ENCODE data around the gene PTBP1. TPM values are rescaled to one million over a fixed set of nuclear protein-coding genes. Genes with fewer than 3 reads are reported as not detected.

PTBP1 gene
- total RNA-seq, 1 donor from 2014 or later, result 614 TPM

GRCh38 chr19:795691-796581, 1.3 kb upstream of the PTBP1 start:
- H3K9me3 Mint-ChIP-seq (ENCODE audit: unreplicated experiment), result no peaks in the 10 kb centered on the region
- peaks cover 16% of the 10 kb centered on the region for H3K27me3 Mint-ChIP-seq (ENCODE audit: unreplicated experiment)
- H3K4me1 Mint-ChIP-seq (ENCODE audit: unreplicated experiment), result peaks cover 28% of the 10 kb centered on the region
- no peak for DNase-seq (ENCODE audit: low spot score)
- no peak overlapping the region for H3K4me3 Mint-ChIP-seq (ENCODE audit: unreplicated experiment)
- no peak for TF ChIP-seq CTCF (IDR thresholded peaks at IDR 0.05; ENCODE audit: unreplicated experiment)
- no peak overlapping the region for H3K27ac Mint-ChIP-seq (ENCODE audit: unreplicated experiment)
- H3K36me3 Mint-ChIP-seq (ENCODE audit: low read depth, unreplicated experiment), result peaks cover 21% of the 10 kb centered on the region

DNA sequence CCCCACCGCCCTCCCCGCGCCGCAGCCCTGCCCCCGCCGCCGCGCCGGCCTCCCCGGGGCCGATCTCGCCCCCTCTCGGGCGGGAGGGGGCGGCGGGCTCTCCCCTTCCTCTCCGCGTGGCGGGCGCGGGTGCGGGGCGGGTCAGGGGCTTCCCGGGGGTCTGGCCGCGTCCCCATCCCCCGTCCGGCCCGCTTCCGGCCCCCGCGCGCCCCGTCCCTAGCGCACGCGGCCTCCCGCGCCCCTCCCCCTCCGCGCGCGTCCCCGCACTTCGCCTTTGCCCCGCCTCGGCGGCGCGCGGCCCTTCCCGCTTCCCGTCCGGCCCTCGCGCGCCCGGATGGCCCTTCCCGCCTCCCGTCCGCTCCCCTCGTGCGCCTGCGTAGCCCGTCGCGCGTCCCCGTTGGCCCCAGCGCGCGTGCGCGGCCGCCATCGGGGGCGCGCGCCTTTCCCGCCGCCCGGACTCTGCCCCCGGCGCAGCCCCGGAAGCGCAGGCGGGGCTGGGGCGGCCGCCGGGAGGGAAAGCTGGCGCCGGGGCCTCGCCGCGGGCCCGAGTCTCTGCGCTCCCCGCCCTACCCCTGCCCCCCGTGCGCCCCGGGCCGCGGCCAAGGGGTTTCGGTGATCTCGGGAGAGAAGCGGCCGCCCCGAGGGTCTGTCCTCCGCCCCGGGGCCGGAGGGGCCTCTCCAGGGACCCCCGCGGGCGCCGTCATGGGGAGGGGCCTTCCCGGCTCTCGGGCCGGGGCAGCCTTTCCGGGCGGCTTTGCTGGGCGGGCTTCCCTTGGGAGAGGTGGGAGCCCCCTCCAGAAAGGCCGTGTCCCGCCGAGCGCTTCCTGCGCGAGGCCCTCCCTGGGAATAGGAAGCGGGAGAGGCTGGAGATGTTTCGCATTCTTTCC, 519 bp downstream of the PTBP1 start:
- Mint-ChIP-seq H3K36me3 (ENCODE audit: low read depth, unreplicated experiment) (peaks cover 26% of the 10 kb centered on the region), H3K4me3 (ENCODE audit: unreplicated experiment) (peak overlapping the region; percentile 97), H3K9me3 (ENCODE audit: unreplicated experiment) (no peaks in the 10 kb centered on the region), H3K27ac (ENCODE audit: unreplicated experiment) (peak overlapping the region; percentile 98), H3K4me1 (ENCODE audit: unreplicated experiment) (peaks cover 31% of the 10 kb centered on the region), H3K27me3 (ENCODE audit: unreplicated experiment) (peaks cover 21% of the 10 kb centered on the region)
- no peak for TF ChIP-seq CTCF (IDR thresholded peaks at IDR 0.05; ENCODE audit: unreplicated experiment)
- peak; percentile 88 for DNase-seq (ENCODE audit: low spot score)

DNA sequence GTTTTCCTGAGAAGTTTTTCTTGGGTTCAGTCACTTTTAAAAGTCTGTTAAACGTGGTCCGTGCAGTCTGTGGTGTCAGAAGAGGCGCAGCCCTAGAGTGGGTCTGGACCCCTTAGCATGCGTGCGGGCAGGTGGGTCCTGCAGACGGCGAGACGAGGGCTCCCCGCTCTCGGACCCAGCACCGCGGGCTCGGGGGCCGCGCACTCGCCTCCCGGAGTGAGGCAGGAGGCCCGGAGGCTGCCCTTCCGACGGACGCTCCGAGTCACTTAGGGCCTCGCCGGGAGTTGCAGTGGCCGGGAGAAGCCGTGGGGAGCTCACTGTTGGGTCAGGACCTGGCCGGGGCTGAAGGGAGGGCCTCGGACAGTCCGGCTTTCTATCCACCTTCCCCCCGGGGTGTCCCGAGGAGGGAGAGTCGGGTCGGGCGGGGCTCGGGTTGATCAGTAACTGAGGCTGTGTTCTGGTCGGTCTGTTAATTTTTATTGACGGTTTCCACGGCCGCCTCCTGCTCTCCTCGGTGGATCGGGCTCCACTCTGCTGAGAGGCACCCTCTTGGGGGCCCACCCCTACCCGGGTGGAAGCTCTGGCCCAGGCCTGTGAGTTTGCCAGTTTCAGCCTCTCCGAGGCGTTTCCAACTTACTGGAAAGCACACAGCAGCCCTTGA, 1.3 kb downstream of the PTBP1 start:
- H3K9me3 Mint-ChIP-seq (ENCODE audit: unreplicated experiment), result no peaks in the 10 kb centered on the region
- peak overlapping the region; percentile 98 for H3K4me3 Mint-ChIP-seq (ENCODE audit: unreplicated experiment)
- DNase-seq (ENCODE audit: low spot score), result no peak
- H3K4me1 Mint-ChIP-seq (ENCODE audit: unreplicated experiment), result peaks cover 32% of the 10 kb centered on the region
- no peak for TF ChIP-seq CTCF (IDR thresholded peaks at IDR 0.05; ENCODE audit: unreplicated experiment)
- H3K27me3 Mint-ChIP-seq (ENCODE audit: unreplicated experiment), result peaks cover 28% of the 10 kb centered on the region
- H3K27ac Mint-ChIP-seq (ENCODE audit: unreplicated experiment), result peak overlapping the region; percentile 98
- H3K36me3 Mint-ChIP-seq (ENCODE audit: low read depth, unreplicated experiment), result peaks cover 26% of the 10 kb centered on the region

DNA sequence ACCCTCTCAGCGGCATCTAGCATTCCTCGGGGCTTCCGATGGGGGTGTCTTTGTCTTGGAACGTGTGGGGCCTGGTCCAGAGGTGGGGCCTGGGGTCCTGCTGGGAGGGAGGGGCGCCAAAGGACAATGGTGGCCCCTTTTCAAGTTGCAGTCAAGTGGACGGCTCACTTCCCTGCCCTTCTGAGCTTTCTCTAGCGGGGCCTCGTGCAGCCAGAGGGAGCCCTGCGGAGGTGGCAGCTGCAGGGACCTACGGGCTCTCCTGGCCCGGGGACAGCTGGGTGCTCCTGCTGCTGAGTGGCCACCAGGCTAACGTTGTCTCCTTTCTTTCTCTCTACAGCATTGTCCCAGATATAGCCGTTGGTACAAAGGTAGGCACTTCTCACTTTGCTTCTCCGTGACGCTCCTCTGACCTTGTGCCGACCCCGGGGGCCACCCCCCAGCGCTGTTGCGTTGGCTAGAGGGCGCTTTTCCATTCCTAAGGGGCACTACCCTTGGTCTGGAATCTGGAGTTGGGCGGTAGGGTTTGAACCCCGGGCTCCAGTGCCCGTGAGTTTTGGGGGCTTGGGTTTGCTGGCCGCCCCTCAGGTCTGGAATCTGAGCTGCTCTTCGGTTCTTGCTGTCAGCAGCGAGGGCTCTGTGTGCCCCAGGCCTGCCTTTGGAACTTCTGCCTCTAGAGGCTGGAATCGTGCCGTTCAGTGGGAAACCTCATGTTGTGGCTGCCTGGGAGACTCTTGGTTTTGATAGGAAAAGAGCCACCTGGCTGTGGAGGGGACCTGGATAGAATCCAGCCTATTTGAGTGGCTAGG, 2.0 kb downstream of the PTBP1 start:
- Mint-ChIP-seq H3K27ac (ENCODE audit: unreplicated experiment) (peak overlapping the region; percentile 87), H3K27me3 (ENCODE audit: unreplicated experiment) (peaks cover 32% of the 10 kb centered on the region), H3K36me3 (ENCODE audit: low read depth, unreplicated experiment) (peaks cover 26% of the 10 kb centered on the region), H3K4me3 (ENCODE audit: unreplicated experiment) (peak overlapping the region; percentile 98), H3K4me1 (ENCODE audit: unreplicated experiment) (peaks cover 32% of the 10 kb centered on the region), H3K9me3 (ENCODE audit: unreplicated experiment) (no peaks in the 10 kb centered on the region)
- no peak for TF ChIP-seq CTCF (IDR thresholded peaks at IDR 0.05; ENCODE audit: unreplicated experiment)
- no peak for DNase-seq (ENCODE audit: low spot score)

All from endothelial cell (in vitro differentiated cells).